H1 (cell line): ENCODE data around the gene GALNT6. TPM values are rescaled to one million over a fixed set of nuclear protein-coding genes. Genes with fewer than 3 reads are reported as not detected.

Source experiments
- CTBP2 ChIP-seq: IDR thresholded peaks from 2 replicates; pipeline ENCODE4 v1.7.0; 2011; ENCODE audit warnings: borderline replicate concordance, mild to moderate bottlenecking, moderate library complexity, mixed read lengths, low read length; ENCODE audit not compliant: insufficient read depth, insufficient read length
- YY1 ChIP-seq: IDR thresholded peaks from 2 replicates; pipeline ENCODE4 v1.6.1; 2011; ENCODE audit warnings: low read depth, mild to moderate bottlenecking, low read length
- polyA plus RNA-seq, 7 experiments: library from polyadenylated mRNA; depleted of rRNA in 3 of 7; stranded (reverse) in 5 of 7; unstranded in 2 of 7; fragments of >200 nt in 5 of 7; fragments of 200-250 nt in 2 of 7; gene quantifications; 1 replicate in 5 of 7; 2 replicates in 1 of 7; 4 replicates in 1 of 7; pipeline versions ENCODE4 v1.2.1 to v1.2.3, GENCODE V29; 2011 to 2013; ENCODE audit warnings: missing spikeins in 2 of 7, mixed read lengths in 2 of 7
- total RNA-seq: library from RNA; stranded (reverse); fragmentation: NEBNext Ultra II Directional; extraction: Animal tissue kit (Norgen Biotek cat#: 25700); gene quantifications from 2 replicates; pipeline ENCODE4 v1.2.1, GENCODE V29; 2021
- TF ChIP-seq, protein P1 (sequence below): fragments of 300-600 bp; sonication (generic); IDR thresholded peaks from 2 replicates; pipeline ENCODE4 v1.7.1; 2012; ENCODE audit warnings: low read length, moderate library complexity, mild to moderate bottlenecking, inconsistent platforms; ENCODE audit not compliant: insufficient replicate concordance
- TF ChIP-seq, protein P2 (sequence below): IDR thresholded peaks from 2 replicates; pipeline ENCODE4 v1.6.1; 2012; ENCODE audit warnings: inconsistent platforms

Gene GALNT6
- total and polyA plus RNA-seq, 2 of the 8 experiments (the other 6 are each of a cell fraction or from before 2014, with no cell fraction given) = 5.8 to 10.7 TPM

DNA sequence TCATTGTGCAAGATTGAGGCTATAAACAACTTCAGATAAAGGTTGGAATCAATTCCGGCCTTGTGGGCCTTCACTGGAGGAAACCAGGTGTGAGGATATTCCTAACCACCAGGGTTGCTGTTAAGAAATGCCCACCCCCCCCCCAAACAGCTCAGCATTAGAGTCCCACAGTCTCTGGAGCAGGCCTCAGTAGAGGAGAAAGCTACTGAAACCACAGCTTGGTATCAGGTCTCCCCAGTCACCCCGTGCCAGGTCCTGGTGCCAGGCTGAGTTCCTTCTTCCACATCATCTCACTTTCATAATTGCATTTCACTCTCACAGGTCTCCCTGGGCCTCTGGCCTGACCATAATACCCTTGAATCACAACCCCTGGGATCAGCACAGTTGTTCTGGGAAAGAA is 12.5 kb downstream of the GALNT6 start (continued):
- TF ChIP-seq CTBP2 (no peak), YY1 (no peak)
- TF ChIP-seq, protein P1, sequence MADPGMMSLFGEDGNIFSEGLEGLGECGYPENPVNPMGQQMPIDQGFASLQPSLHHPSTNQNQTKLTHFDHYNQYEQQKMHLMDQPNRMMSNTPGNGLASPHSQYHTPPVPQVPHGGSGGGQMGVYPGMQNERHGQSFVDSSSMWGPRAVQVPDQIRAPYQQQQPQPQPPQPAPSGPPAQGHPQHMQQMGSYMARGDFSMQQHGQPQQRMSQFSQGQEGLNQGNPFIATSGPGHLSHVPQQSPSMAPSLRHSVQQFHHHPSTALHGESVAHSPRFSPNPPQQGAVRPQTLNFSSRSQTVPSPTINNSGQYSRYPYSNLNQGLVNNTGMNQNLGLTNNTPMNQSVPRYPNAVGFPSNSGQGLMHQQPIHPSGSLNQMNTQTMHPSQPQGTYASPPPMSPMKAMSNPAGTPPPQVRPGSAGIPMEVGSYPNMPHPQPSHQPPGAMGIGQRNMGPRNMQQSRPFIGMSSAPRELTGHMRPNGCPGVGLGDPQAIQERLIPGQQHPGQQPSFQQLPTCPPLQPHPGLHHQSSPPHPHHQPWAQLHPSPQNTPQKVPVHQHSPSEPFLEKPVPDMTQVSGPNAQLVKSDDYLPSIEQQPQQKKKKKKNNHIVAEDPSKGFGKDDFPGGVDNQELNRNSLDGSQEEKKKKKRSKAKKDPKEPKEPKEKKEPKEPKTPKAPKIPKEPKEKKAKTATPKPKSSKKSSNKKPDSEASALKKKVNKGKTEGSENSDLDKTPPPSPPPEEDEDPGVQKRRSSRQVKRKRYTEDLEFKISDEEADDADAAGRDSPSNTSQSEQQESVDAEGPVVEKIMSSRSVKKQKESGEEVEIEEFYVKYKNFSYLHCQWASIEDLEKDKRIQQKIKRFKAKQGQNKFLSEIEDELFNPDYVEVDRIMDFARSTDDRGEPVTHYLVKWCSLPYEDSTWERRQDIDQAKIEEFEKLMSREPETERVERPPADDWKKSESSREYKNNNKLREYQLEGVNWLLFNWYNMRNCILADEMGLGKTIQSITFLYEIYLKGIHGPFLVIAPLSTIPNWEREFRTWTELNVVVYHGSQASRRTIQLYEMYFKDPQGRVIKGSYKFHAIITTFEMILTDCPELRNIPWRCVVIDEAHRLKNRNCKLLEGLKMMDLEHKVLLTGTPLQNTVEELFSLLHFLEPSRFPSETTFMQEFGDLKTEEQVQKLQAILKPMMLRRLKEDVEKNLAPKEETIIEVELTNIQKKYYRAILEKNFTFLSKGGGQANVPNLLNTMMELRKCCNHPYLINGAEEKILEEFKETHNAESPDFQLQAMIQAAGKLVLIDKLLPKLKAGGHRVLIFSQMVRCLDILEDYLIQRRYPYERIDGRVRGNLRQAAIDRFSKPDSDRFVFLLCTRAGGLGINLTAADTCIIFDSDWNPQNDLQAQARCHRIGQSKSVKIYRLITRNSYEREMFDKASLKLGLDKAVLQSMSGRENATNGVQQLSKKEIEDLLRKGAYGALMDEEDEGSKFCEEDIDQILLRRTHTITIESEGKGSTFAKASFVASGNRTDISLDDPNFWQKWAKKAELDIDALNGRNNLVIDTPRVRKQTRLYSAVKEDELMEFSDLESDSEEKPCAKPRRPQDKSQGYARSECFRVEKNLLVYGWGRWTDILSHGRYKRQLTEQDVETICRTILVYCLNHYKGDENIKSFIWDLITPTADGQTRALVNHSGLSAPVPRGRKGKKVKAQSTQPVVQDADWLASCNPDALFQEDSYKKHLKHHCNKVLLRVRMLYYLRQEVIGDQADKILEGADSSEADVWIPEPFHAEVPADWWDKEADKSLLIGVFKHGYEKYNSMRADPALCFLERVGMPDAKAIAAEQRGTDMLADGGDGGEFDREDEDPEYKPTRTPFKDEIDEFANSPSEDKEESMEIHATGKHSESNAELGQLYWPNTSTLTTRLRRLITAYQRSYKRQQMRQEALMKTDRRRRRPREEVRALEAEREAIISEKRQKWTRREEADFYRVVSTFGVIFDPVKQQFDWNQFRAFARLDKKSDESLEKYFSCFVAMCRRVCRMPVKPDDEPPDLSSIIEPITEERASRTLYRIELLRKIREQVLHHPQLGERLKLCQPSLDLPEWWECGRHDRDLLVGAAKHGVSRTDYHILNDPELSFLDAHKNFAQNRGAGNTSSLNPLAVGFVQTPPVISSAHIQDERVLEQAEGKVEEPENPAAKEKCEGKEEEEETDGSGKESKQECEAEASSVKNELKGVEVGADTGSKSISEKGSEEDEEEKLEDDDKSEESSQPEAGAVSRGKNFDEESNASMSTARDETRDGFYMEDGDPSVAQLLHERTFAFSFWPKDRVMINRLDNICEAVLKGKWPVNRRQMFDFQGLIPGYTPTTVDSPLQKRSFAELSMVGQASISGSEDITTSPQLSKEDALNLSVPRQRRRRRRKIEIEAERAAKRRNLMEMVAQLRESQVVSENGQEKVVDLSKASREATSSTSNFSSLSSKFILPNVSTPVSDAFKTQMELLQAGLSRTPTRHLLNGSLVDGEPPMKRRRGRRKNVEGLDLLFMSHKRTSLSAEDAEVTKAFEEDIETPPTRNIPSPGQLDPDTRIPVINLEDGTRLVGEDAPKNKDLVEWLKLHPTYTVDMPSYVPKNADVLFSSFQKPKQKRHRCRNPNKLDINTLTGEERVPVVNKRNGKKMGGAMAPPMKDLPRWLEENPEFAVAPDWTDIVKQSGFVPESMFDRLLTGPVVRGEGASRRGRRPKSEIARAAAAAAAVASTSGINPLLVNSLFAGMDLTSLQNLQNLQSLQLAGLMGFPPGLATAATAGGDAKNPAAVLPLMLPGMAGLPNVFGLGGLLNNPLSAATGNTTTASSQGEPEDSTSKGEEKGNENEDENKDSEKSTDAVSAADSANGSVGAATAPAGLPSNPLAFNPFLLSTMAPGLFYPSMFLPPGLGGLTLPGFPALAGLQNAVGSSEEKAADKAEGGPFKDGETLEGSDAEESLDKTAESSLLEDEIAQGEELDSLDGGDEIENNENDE = no peak
- TF ChIP-seq, protein P2, sequence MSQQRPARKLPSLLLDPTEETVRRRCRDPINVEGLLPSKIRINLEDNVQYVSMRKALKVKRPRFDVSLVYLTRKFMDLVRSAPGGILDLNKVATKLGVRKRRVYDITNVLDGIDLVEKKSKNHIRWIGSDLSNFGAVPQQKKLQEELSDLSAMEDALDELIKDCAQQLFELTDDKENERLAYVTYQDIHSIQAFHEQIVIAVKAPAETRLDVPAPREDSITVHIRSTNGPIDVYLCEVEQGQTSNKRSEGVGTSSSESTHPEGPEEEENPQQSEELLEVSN = no peak
- TF ChIP-seq, all 59 proteins: peak for 0
